Activated naive CD4-positive, alpha-beta T cell treated with anti-CD3 and anti-CD28 coated beads, Interleukin-2, amount 50 U/mL, for 16 hours (primary cell): ENCODE measurements around the gene COL5A3.
"Not testable (repeated sequence)": the region's sequence is repeated elsewhere in the genome, so short reads cannot be mapped to it uniquely, and the experiment has no call there.

Source experiments
- DNase-seq: peaks from one replicate; pipeline ENCODE4 v3.0.0-alpha.2; 2020

The COL5A3 gene

DNA sequence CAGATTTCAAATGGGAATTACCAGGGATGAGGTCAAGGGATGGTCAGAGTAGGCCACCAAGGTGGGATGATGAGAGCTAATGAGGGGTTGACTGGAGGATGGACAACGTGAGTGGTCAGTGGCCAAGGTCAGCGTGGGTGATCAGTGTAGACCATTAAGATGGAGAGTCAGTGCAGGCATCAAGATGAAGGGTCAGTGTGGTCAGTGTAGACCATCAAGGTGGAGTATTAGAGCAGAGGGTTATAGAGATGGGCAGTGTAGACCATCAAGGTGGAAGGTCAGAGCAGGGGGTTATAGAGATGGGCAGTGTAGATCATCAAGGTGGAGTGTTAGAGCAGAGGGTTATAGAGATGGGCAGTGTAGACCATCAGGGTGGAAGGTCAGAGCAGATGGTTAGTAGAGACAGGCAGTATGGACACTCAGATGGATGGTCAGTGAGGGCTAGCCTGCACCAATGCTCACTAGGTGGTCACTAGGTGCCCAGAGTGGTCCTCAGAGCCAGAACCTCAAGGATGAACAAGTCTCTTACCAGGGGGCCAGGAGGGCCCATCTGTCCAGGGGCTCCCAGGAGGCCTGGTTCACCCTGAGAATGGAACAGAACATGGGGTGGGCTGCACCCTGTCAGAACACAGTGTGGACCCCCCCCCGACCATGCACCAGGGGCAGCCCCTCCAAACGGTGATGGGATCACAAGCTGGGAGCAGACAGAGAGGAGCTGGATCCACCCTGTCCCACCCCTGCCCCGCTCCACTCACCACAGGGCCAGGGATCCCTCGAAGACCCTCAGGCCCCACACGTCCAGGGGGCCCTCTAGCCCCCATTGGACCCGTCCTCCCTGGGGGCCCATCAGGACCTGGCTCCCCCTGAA lies 41.2 kb downstream of the COL5A3 start:
- DNase-seq: no peak

DNA sequence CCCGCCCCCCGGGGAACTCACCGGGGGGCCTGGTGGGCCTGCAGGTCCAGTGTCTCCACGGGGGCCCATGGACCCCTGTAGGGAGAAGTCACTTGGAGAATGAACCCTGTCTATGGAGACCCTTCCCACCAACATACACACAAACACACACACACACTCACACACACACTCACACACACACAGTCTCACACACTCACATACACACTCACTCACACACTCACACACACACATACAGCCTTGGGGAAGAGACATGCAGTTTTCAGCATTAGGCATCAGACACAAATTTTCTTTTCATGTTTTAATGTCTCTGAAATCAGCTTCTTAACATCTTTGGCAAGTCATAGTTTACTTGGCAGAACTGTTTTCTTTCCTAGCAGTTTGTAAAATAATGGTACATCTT lies 43.0 kb downstream of the COL5A3 start:
- DNase-seq: no peak

DNA sequence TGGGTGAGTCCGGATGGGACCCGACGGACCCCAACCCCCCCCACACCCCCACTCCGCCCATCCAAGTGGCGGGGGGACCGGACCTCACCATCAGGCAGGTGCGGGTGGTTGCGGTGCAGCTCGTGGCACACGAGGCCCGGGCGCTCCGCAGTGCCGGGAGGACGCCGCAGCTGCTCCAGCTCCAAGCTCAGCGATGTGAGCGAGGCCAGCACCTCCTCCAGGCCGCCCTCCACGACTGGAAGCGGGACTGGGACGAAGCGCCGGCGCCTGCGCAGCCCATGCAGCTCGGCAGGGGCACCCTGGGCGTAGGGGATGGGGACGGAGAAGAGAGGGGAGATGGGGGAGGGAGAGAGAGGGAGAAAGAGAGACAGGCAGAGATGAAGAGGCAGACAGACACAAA lies 43.9 kb downstream of the COL5A3 start:
- DNase-seq: no peak

DNA sequence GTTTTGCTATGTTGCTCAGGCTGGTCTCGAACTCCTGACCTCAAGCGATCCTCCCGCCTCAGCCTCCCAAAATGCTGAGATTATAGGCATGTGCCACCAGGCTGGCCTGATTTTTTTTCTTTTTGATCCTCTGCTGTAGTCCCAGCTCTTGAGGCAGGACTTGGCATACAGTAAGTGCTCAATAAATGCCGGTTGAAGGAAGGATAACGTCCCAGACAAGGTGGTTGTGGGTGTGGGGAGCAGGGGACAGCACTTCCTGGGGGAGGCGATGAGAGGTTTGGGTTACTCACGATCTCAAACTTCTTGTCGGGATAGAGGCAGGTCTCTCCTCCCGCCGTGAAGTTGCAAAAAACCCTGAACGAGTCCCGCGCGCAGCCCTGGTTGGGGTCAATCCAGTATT lies 44.3 kb downstream of the COL5A3 start:
- DNase-seq: no peak

DNA sequence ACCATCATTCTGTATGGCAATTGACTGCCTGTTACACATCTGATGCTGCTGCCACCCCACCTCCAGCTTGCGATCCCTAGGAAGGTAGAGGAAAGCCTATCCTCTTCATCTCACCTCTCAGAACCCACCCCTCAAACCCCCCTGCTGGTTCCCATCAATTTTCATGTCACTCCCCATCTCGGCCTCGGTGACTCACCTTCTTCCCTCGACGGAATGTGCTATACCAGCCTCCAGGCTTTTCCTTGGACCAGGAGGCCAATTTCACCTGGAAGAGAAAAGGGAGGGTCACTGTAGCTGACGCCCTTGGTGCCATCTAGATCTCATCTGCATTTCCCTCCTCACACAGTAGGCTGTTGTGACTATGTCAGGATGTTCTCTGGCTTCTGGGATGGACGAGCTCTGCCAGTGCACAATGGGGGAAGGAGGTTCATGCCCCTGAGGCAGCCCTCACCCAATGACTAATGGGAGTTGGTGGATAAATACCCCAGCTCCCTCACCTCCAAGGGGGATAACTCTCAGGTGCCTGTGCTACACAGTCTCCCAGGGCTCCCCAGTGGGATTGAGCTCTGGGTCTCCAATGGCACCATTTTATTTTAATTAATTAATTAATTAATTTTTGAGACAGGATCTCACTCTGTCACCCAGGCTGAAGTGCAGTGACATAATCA lies 47.5 kb downstream of the COL5A3 start:
- DNase-seq: no peak

DNA sequence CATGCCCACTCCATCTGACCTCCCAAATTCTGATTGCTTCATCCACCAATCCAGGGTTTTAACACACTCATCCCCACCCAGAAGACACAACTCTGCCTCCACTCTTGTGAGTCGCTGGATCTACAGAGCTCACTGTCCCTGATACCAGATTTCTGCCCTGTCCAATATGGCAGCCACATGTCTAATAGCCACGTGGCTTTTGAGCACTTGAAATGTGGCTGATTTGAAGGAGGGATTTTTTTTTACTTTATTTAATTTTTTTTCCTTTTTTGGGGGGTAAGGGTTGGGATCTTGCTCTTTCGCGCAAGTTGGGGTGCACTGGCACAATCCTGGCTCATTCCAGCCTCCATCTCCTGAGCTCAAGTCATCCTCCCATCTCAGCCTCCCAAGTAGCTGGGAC lies 49.2 kb downstream of the COL5A3 start:
- no peak for DNase-seq

DNA sequence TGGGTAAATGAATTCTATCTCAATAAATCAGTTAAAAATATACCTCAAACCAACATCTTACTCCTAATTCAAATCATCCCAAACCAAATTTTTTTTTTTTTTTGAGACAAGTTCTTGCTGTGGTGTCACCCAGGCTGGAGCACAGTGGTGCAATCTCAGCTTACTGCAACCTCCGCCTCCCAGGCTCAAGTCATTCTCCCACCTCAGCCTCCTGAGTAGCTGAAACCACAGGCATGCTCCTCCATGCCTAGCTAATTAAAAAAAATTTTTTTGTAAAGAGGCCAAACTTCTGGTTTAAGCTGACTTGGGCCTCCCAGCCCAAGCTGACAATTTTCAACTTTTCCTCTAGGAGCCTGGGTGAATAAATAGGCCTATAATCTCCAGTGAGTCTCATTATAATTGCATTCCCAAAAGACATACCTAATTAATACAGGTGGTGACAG lies 51.9 kb downstream of the COL5A3 start:
- DNase-seq: no peak

DNA sequence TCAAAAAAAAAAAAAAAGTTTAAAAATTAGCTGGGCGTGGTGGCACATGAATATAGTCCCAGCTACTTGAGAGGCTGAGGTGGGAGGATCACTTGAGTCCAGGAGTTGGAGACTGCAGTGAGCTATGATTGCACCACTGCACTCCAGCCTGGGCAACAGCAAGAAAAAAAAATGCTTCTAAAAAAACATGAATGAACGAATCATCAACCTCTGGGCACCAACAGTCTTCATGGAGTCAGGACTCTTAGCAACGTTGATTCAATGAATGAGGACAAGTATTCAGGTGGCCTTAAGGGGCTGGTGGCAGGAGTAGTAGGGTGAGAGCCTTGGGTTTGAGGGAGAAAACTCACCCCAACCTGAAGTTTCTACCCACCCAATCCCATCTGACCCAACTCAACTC lies 53.3 kb downstream of the COL5A3 start:
- DNase-seq: no peak

DNA sequence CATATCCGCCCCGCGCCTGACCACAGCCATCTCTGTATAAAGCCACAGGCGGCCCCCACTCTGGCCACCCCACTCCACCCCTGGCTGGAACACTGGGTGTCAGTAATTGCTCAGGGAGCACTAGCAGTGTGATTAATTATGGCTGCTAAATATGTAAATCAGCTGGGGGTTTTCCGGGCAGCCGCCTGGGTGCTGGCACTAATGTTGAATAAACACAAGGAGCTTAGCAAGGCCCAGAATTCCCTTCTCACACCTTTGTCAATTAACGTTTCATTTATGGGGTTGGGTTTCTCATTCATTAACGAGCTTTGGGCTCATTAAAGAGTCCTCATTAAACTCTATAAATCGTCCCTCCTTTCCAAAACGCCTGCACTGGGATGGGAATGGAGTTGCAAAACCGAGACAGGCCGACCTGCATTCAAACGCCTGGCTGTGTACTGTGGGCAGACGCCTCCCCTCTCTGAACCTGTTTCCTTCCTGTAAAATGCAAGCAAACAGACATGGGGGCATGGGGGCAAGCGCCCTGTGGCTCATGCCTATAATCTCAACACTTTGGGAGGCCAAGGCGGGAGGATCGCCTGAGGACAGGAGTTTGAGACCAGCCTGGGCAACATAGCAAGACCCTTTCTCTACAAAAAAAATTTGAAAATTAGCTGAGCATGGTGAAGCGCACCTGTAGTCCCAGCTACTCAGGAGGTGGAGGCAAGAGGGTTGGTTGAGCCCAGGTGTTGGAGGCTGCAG lies 56.3 kb downstream of the COL5A3 start:
- DNase-seq: no peak

DNA sequence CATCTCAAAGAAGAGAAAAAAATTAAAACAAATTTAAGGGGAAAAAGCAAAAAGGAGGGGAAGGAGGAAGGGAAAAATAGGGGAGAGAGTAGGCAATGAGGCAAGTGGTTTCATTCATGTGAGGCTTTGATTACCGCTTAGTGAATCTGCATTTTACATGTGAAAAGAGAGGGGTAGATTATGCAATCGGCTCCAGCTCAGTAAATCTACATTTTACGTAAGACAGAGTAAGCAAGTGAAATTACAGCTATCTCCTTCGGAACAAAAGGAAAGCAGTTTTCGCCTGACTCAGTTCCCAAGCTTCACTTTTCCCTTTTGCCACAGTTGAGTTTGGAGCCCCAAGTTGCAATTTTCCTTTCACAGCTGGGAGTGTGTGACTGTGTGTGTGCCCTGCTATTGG lies 58.0 kb downstream of the COL5A3 start:
- DNase-seq: no peak

DNA sequence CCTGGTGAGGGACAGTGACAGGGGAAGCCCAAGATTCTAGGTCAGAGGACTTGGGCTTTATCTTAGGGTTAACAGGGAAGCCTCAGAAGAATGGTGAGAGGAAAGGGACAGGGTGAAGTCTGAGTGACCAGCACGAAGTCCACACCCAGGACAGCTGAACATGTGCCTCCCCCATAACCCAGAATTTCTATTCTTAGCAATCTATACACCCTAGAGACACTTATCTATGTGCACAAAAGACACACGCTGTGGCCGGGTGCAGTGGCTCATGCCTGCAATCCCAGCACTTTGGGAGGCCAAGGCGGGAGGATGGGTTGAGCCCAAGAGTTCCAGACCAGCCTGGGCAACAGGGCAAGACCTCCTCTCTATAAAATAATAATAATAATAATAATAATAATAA lies 62.9 kb downstream of the COL5A3 start:
- no peak for DNase-seq

DNA sequence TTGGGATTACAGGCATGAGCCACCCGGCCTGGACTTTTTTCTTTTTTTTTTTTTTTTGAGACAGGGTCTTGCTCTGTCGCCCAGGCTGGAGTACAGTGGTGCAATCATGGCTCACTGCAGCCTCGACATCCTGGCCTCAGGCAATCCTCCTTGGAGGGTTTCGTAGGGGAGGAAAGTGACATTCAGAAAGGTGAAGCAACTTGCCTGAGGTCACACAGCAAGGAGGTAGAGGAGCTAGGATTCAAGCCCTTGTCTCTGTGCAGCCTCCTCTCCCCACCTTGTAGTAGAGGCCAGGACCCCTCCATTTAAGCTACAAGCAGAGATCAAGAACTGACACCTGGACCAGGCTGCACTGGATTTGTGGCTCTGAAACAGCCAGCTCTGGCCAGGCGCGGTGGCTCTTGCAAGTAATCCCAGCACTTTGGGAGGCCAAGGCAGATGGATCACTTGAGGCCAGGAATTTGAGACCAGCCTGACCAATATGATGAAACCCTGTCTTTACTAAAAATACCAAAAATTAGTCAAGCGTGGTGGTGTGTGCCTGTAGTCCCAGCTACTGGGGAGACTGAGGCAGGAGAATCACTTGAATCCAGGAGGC lies 63.7 kb downstream of the COL5A3 start:
- DNase-seq: not testable (repeated sequence)

DNA sequence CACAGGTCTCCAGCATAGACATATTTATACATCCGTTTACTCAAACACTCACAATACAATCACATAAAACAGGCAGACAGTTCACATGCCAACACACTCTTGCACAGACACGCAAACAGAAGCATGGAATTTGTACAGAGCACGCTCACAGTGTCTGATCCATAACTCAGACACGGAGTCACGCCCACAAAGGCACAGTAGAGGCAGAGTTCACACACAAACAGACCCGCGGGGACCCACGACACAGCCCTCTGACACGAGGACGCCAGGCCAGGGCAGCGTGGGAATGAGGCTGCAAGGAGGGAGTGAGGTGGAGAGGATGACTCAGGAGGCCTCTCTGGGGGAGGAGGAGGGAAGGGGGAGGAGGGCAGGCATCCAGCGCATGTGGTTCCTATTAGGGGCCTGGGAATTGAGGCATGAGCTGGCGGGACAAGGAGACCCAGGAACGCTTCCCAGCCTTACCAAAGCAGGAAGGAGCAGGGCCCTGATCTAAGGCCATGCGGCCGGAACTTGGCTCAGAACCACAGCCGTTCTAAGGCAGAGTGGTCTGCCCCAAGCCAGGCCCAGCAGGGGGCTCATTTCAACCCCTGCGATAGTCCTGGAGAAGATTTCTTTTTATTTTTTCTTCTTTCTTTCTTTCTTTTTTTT lies 64.9 kb downstream of the COL5A3 start:
- DNase-seq: no peak

DNA sequence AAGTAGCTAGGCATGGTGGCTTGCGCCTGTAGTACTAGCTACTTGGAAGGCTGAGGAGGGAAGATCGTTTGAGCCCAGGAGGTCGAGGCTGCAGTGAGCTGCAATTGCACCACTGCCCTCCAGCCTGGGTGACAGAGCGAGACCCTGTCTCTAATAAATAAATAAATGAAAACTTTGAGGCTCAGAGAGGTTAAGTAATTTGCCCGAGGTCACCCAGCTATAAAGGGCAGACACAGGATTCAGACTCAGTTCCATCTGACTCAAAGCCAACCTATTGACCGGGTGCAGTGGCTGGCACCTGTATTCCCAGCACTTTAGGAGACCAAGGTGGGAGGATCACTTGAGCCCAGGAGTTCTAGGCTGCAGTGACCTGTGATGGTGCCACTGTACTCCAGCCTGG lies 66.6 kb downstream of the COL5A3 start:
- no peak for DNase-seq

DNA sequence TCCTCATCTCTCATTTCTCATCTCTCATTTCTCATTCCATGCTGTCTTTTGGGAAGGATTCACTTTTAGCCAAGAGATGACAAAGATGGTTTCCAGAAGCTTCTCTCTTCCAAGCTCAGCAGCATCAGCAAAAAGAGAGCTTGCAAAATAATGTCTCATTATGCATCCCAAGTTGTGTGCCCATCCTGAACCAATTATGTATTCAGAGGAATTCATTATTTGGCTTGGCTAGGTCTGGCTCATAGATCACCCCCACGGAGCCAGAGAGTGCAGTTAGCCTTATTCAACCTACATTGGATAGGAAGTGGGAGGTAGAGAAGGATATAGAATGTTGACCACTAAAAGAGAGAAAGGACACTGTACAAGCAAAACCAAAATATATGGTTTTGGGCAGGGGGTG lies 68.6 kb downstream of the COL5A3 start:
- DNase-seq: no peak

DNA sequence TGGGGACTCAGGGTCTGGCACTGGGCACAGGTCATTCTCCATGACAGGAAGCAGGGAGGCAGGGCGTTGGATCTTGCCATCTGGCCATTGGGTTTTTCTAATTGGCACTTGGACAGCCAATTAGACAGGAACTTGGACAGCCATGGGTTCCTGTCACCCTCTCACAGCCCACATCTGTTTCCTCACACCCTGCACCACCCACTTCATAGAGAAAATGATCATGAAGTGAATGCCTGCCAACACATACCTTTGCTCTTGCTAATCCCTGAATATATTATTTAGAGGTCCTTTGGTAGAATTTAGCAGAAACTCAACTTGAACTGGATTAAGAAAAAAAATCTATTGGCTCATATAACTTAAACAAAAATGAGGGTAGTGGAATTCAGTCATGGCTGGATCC lies 69.1 kb downstream of the COL5A3 start:
- DNase-seq: no peak

DNA sequence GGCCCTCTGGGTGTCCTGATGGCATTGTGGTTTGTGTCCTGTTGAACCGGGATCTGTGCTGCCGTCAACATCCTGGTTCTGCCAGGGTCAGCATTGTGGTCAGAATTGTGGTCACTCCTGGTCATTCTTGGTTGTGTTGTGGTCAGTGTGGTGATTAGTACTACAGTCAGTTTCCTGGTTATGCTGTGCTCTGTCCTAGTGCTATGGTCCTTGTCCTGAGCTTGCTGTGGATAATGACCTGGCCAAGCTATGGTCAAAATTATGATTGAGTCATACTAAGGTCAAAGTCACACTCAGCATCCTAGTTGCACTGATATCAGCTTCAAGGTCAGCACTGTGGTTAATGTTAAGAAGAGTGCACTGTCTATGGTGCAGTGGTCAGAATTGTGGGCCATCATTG lies 69.5 kb downstream of the COL5A3 start:
- no peak for DNase-seq

DNA sequence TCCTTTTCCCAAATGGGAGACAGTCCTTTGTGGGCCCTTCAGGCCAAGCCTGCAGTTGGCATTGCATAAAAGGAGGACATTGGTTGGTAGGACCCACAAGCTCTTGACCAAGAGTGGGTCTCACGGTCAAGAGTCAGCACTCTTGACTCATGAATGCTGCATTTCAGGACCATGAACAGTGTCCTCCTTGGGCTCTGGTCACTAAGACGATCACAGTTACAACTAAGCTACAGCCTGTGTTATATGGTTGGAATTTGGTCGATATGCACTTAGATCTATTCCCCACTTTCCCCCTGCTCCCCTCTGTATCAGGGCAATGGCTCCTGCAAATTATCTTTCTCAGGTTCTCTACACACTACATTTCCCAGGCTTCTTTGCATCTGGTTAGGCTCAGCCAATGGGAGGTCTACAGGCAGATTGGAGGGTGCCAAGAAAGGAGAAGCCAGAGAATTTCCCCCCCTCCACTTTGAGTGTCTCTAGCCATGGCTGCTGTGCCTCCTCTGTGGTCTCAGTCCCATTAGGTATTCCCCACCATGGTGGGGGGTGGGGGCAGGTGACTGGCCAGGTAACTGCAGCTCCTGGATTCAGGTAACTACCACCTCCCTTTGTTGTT lies 70.9 kb downstream of the COL5A3 start:
- no peak for DNase-seq

DNA sequence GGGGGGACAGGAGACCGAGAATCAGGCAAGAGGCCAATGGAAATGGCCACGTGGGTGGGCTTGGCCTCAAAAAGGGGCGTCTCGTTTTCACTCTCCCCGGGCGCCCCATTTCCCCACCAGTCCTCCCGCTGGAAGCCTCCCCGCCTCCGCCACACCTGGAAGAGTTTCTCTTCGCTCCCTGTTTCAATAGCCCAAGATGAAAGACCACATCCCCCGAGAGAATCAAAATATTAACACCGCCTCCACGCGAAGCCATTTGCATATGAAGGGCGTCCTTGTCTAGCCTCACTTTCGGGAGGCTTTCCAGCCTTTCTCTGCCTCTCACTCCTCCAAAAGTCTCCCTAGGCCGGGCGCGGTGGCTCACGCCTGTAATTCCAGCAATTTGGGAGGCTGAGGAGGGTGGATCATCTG lies 73.3 kb downstream of the COL5A3 start:
- DNase-seq: no peak

DNA sequence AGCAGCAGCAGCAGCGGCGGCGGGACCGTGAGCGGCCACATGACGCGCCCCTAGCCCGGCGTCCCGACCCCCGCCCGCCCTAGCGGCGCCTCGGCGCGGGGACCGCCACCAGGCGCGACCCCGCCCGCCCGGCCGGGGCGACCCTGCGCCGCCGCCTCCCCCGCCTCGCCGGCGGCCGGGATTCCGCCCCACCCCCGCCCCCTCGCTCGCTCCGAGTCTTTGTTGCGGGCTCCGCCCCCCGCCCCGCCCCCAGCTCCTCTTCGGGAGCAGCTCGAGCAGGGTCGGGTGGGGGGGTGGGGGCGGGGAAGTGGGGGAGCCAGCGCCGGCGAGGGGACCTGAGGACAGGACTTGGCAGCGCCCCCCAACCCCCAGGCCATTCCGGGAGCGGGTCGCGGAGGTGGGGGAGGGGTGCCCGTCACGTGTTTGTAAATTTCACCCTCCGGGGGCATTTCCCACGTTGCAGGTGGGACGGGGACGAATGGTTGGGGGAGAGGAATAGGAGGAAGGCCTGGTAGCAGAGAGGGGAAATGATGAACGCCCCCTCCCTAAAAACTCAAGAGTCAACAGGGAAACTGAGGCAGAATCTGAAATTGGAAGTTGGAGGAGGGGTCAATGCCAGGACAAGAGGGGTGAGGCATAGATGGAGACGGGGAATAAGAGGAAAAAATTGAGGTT lies 73.8 kb downstream of the COL5A3 start, which contains the start of gene OLFM2:
Gene OLFM2 (minus strand): TSS at position 190 of the 675 bp plus-strand sequence. CDS start 149 bp downstream, at position 41.
- DNase-seq: peak; percentile 41

DNA sequence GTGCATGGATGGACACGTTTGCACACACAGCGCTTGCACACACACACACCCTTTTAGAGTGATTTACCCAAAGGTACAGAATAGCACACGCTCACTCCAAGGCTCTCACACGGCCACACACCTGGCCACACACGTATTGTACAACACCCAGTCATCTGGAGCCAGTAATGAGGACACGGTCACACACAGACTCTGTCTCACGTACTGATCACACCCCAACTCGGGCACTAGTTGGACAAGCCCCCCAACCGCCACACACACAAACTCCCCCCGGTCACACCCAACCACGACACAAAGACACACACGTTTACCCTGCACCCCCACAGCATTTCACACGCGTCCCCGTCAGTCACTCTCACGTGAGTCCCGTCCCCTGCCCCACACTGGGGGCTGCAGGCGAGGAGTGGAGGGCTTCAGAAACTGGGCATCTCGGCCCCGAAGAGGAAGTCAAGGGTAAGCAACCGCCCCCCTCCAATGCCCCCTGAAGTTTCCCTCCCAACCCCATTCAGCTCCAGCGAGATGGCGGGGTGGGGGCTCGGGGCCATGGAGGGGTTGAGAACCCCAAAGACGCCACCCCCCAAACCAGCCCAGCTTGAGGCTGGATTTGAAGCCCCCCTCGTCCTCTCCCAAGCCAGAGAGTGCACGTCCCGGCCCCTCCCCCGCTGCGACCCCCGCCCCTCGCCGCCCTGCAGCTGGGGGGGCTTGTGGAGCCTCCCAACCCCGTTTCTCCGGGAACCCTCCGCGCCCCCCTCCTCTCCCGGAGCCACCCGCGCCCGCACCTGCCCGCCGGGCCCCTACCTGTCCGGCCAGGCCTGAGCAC lies 74.6 kb downstream of the COL5A3 start:
- DNase-seq: peak; percentile 12
